HCT116 (cell line): Measurements from ENCODE around the gene CSNK1D. TPM values are rescaled to one million over a fixed set of nuclear protein-coding genes. Genes with fewer than 3 reads are reported as not detected.

Experiments
- ATAC-seq: fragments of 200-7000 bp; cut with Tn5 transposase; 2 replicates; pipeline ENCODE4 v1.9.1; 2020; ENCODE audit warnings: mild to moderate bottlenecking, moderate library complexity
- BruUV-seq: library from RNA; stranded (reverse); fragments of 400-500 nt; replicated peaks from 2 replicates; lab custom pipeline; 2021; lab: Mats Ljungman, UMichigan
- CTCF ChIA-PET: fragments of 300-600 bp; sonication (Branson Sonifier 250); formaldehyde crosslinking; loops from one replicate; lab custom pipeline; 2021; ENCODE audit warnings: antibody characterized with exemption; lab: Charles Lee
- POLR2A ChIA-PET: fragments of 300-600, 350-600 bp; sonication (Branson Sonifier 250); formaldehyde crosslinking; loops from one replicate; lab custom pipeline; 2021; ENCODE audit warnings: antibody characterized with exemption; lab: Charles Lee
- RAD21 ChIA-PET, 2 experiments: fragments of 300-600 bp; sonication (Branson Sonifier 250); formaldehyde crosslinking; loops; one replicate each; lab custom pipeline; 2023; ENCODE audit warnings: low total read pairs in 2 of 2; ENCODE audit not compliant: uncharacterized antibody in 2 of 2, unreplicated experiment in 2 of 2, low non-redundant PET in 1 of 2; lab: Charles Lee
- DNase-seq: peaks from one replicate; pipeline ENCODE4 v3.0.0-alpha.2; 2010; ENCODE audit warnings: low read depth, low spot score
- H2AFZ ChIP-seq: fragments of 200-600 bp; shearing (Covaris generic), sonication (generic); 2 replicates; pipeline ENCODE4 v1.6.1; 2017; ENCODE audit warnings: low read depth, mixed run types, mixed read lengths, antibody characterized with exemption, low read length; ENCODE audit not compliant: poor library complexity, severe bottlenecking
- H3K27ac ChIP-seq: 2 replicates; pipeline ENCODE4 v1.5.1; 2012; ENCODE audit warnings: low read depth, low read length
- H3K27me3 ChIP-seq: fragments of 200-600 bp; sonication (generic); 2 replicates; pipeline ENCODE4 v1.6.1; 2016; ENCODE audit warnings: mixed run types, low read length, mixed read lengths; ENCODE audit not compliant: insufficient read depth
- H3K36me3 ChIP-seq, 2 experiments: fragments of 200-500 bp in 1 of 2; fragments of 200-600 bp in 1 of 2; sonication (Bioruptor generic) in 1 of 2; sonication (generic) in 1 of 2; 2 replicates each; pipeline versions ENCODE4 v1.5.1 to v1.6.1; 2014 to 2016; ENCODE audit warnings: low read length in 2 of 2, inconsistent platforms in 1 of 2, mixed read lengths in 1 of 2, mixed run types in 1 of 2; ENCODE audit not compliant: insufficient read depth in 2 of 2, control insufficient read depth in 1 of 2
- H3K4me1 ChIP-seq, 2 experiments: fragments of 200-600 bp in 1 of 2; sonication (generic) in 1 of 2; 2 replicates each; pipeline versions ENCODE4 v1.5.1 to v1.6.1; 2012 to 2017; ENCODE audit warnings: low read length in 2 of 2, inconsistent platforms in 1 of 2, mild to moderate bottlenecking in 1 of 2, mixed read lengths in 1 of 2, mixed run types in 1 of 2, moderate library complexity in 1 of 2; ENCODE audit not compliant: insufficient read depth in 2 of 2, control insufficient read depth in 1 of 2
- H3K4me2 ChIP-seq: fragments of 200-600 bp; sonication (generic); 2 replicates; pipeline ENCODE4 v1.6.1; 2017; ENCODE audit warnings: mixed run types, low read length, mixed read lengths
- H3K4me3 ChIP-seq, 2 experiments: fragments of 200-600 bp in 1 of 2; sonication (generic) in 1 of 2; replicated peaks in 1 of 2; 2 replicates each; pipeline ENCODE4 v1.5.1; 2011 to 2016; ENCODE audit warnings: low read length in 2 of 2, control low read depth in 1 of 2, low read depth in 1 of 2, mild to moderate bottlenecking in 1 of 2, mixed read lengths in 1 of 2, mixed run types in 1 of 2
- H3K79me2 ChIP-seq: fragments of 200-600 bp; sonication (generic); 2 replicates; pipeline ENCODE4 v1.6.1; 2017; ENCODE audit warnings: mild to moderate bottlenecking, mixed run types, low read length, moderate library complexity, mixed read lengths; ENCODE audit not compliant: insufficient read depth
- H3K9ac ChIP-seq: fragments of 200-600 bp; sonication (generic); 2 replicates; pipeline ENCODE4 v1.6.1; 2016; ENCODE audit warnings: low read length, mixed read lengths
- H3K9me2 ChIP-seq: fragments of 200-600 bp; sonication (generic), shearing (Covaris generic); 2 replicates; pipeline ENCODE4 v1.6.1; 2017; ENCODE audit warnings: mixed run types, mild to moderate bottlenecking, moderate library complexity; ENCODE audit not compliant: insufficient read depth
- H3K9me3 ChIP-seq, 2 experiments: fragments of 200-500 bp in 1 of 2; fragments of 200-600 bp in 1 of 2; sonication (Bioruptor generic) in 1 of 2; sonication (generic) in 1 of 2; 2 replicates each; pipeline ENCODE4 v1.6.1; 2014 to 2017; ENCODE audit warnings: low read length in 2 of 2, mixed read lengths in 2 of 2, inconsistent platforms in 1 of 2, low read depth in 1 of 2, mild to moderate bottlenecking in 1 of 2, mixed run types in 1 of 2, moderate library complexity in 1 of 2; ENCODE audit not compliant: control insufficient read depth in 1 of 2, insufficient read depth in 1 of 2
- H4K20me1 ChIP-seq: fragments of 200-600 bp; sonication (generic), shearing (Covaris generic); 2 replicates; pipeline ENCODE4 v1.6.1; 2017; ENCODE audit warnings: mixed run types, mild to moderate bottlenecking, moderate library complexity; ENCODE audit not compliant: insufficient read depth
- CBX3 ChIP-seq: IDR thresholded peaks from 2 replicates; pipeline ENCODE4 v1.6.1; 2012; ENCODE audit warnings: low read depth
- EGR1 ChIP-seq: IDR thresholded peaks from 2 replicates; pipeline ENCODE4 v1.6.1; 2012; ENCODE audit warnings: low read depth
- ELF1 ChIP-seq: IDR thresholded peaks from 2 replicates; pipeline ENCODE4 v1.6.1; 2012; ENCODE audit warnings: low read depth, borderline replicate concordance
- EZH2phosphoT487 ChIP-seq: fragments of 200-600 bp; IDR thresholded peaks from 2 replicates; pipeline ENCODE4 v1.6.1; 2018; ENCODE audit warnings: antibody characterized with exemption, borderline replicate concordance
- JUND ChIP-seq: IDR thresholded peaks from 2 replicates; pipeline ENCODE4 v1.6.1; 2012
- POLR2AphosphoS5 ChIP-seq: IDR thresholded peaks from 2 replicates; pipeline ENCODE4 v1.6.1; 2011; ENCODE audit warnings: mild to moderate bottlenecking, low read depth, low read length, moderate library complexity
- TCF7L2 ChIP-seq: IDR thresholded peaks from 2 replicates; pipeline ENCODE4 v1.7.0; 2011; ENCODE audit warnings: borderline replicate concordance, inconsistent platforms; ENCODE audit not compliant: insufficient read depth, insufficient read length; ENCODE audit errors: extremely low read depth
- YY1 ChIP-seq: IDR thresholded peaks from 2 replicates; pipeline ENCODE4 v1.6.1; 2011; ENCODE audit warnings: low read length, low read depth, moderate library complexity, mild to moderate bottlenecking; ENCODE audit not compliant: insufficient replicate concordance; ENCODE audit errors: extremely low read depth
- intact Hi-C: fragments of 100-400 bp; cut with micrococcal nuclease; formaldehyde crosslinking; loops from 2 replicates; pipeline ENCODE4 v1.10.0; 2022
- total RNA-seq: library from RNA; stranded (reverse); gene quantifications from one replicate; pipeline ENCODE4 v1.2.1, GENCODE V29; 2021; ENCODE audit not compliant: unreplicated experiment
- TF ChIP-seq, protein P1 (sequence below), 3 experiments: fragments of 200-600 bp in 1 of 3; sonication (generic) in 1 of 3; IDR thresholded peaks in 2 of 3; conservative IDR thresholded peaks in 1 of 3; 2 replicates each; pipeline ENCODE4 v1.5.1; 2012 to 2017; ENCODE audit warnings: low read depth in 2 of 3, low read length in 2 of 3, antibody characterized with exemption in 1 of 3, borderline replicate concordance in 1 of 3, control low read depth in 1 of 3, mild to moderate bottlenecking in 1 of 3, mixed read lengths in 1 of 3, mixed run types in 1 of 3, moderate library complexity in 1 of 3; ENCODE audit not compliant: insufficient read depth in 1 of 3

CSNK1D gene
- total RNA-seq, 1 experiment from 2014 or later, result 176 TPM

DNA sequence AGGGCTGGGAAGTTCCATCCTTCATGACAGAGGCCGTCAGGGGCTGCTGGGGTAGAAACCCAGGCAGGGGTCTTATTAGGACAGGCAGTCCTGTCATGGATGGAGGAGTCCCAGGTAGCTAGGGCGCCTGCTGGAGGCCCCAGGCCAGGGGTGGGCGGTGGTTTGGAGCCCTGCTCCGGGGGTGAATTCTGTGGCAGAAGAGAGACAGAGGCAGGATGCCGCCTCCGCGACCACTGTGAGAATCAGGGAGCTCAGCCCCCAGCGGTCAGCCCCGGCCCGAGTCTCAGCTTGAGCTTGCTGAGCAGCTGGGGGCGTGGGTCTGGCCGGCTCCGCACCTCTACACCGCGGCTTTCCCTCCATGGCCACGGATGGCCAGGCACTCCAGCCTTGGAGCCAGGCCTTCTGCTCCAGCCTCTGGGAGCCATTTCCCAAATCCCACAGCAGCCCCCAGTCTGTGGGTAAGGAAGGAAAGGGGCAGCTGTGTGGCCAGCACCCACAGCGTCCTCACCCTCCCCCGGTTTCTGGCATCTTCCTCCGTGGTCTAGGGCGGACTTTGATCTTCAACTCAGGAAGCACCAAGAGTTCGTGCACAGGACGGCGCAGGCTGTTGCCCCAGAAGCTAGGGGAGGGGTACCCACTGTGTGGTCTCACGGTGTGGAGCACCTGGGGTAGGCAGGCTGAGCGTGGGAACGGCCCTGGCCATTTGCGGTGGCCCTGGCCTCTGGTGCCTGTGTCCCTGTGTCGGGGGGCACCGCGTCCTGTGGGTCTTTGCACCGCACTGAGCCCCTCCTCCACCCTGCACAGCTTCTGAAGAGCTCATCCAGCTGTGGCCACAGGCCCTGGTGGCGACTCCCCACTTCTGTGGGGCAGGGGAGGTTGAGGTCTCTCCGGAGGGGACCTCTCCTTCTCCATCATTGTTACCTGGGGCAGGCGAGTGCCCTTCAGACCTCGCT lies 29.8 kb upstream of the CSNK1D start:
- no peaks in the 10 kb centered on the region for H3K9me3 ChIP-seq
- POLR2A ChIA-PET, result interaction anchor here (0.6 to 2.6 kb wide), 2 partner anchors 11 to 81 kb away, joined by 3 to 14 read pairs; no protein-coding TSS in a partner anchor
- H3K4me2 ChIP-seq, result peak overlapping the region; percentile 11; the same call in 1 of the 2 replicates
- no peaks in the 10 kb centered on the region for H3K27me3 ChIP-seq
- ATAC-seq (no peak), DNase-seq (no peak)
- H3K9ac ChIP-seq, result no peak overlapping the region
- H3K4me1 ChIP-seq, result peaks cover 14 to 34% of the 10 kb centered on the region in 2 experiments
- no peaks in the 10 kb centered on the region for H3K79me2 ChIP-seq
- BruUV-seq, result no TSS peak
- no peak overlapping the region for H3K4me3 ChIP-seq
- no peaks in the 10 kb centered on the region for H3K9me2 ChIP-seq
- CTCF ChIA-PET, result no interaction called here
- no peak overlapping the region for H3K27ac ChIP-seq
- intact Hi-C loops, result no loop called here
- H3K36me3 ChIP-seq, result no peaks in the 10 kb centered on the region
- H2AFZ ChIP-seq, result no peak overlapping the region
- TF ChIP-seq CBX3 (no peak), TCF7L2 (no peak), EGR1 (no peak), JUND (no peak), ELF1 (no peak), EZH2phosphoT487 (no peak), YY1 (no peak), POLR2AphosphoS5 (no peak)
- TF ChIP-seq, protein P1, sequence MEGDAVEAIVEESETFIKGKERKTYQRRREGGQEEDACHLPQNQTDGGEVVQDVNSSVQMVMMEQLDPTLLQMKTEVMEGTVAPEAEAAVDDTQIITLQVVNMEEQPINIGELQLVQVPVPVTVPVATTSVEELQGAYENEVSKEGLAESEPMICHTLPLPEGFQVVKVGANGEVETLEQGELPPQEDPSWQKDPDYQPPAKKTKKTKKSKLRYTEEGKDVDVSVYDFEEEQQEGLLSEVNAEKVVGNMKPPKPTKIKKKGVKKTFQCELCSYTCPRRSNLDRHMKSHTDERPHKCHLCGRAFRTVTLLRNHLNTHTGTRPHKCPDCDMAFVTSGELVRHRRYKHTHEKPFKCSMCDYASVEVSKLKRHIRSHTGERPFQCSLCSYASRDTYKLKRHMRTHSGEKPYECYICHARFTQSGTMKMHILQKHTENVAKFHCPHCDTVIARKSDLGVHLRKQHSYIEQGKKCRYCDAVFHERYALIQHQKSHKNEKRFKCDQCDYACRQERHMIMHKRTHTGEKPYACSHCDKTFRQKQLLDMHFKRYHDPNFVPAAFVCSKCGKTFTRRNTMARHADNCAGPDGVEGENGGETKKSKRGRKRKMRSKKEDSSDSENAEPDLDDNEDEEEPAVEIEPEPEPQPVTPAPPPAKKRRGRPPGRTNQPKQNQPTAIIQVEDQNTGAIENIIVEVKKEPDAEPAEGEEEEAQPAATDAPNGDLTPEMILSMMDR (IDR thresholded peaks at IDR 0.05 in 2 of 3, conservative IDR thresholded peaks at IDR 0.05 in 1 of 3; ENCODE audit: borderline replicate concordance in 1 of 3, insufficient read depth in 1 of 3, low read depth in 2 of 3, low read length in 2 of 3), result no peak
- H4K20me1 ChIP-seq, result no peaks in the 10 kb centered on the region
- RAD21 ChIA-PET, result no interaction called here
